GM21576 (cell line): ENCODE data around the gene BMPR2.
"Not testable (repeated sequence)": the region's sequence is repeated elsewhere in the genome, so short reads cannot be mapped to it uniquely, and the experiment has no call there.

Experiments used
- ATAC-seq: cut with Tn5 transposase; IDR thresholded peaks from one replicate; pipeline ENCODE4 v1.9.1; 2021; ENCODE audit warnings: mild to moderate bottlenecking, moderate library complexity; ENCODE audit not compliant: unreplicated experiment

The BMPR2 gene

DNA sequence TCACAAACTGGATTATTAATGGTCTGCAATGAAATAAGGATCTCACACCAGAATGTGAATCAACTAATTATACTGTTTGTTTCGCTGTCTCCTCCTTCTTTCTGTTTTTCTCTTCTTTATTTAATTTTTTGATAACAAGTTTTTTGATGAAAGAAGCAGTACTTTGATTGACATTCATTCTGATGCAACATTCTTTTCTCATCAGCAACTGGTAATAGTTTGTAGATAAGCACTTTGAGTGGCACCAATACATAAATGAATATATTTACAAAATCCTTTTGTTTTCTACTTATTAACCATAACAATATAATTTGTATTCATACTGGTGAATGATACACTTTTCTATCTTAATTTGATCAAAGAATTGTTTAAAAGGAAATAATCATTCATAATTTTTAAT is 143.3 kb downstream of the BMPR2 start:
- ATAC-seq = no peak

DNA sequence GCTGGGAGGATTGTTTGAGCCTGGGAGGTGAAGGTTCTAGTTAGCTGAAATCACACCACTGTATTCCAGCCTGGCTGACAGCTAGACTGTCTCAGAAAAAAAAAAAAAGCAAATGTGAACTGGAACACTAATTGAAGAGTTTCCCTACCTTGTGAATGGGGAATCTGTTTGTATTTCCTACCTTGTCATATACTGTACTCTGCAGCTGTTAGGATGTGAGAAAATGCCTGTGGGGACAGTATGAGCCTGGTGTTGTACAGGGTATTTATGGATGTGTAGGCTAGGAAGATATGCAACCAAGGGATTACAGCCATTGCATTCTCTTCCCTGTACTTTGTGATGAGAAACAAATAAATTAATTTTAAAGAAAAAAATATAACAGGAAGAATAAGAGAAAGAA is 145.3 kb downstream of the BMPR2 start:
- no peak for ATAC-seq

DNA sequence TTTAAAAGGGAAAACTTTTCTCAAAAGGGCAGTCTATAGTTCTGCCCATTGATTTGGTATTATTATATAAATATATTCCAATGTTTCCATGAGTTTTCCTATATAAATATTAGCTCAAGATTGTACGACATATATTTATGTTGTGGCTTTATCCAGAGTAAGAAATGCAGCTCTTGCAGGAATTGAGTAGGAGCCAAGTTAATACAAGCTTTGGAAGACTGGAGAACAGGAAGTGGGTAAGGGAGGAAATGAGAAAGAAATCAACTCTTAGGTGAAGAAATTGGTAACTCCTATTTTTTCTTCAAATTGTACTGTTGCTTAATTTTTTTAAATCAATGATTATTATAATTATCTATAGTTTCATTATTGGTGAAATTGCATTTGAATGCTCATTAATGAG is 153.3 kb downstream of the BMPR2 start:
- ATAC-seq = no peak

DNA sequence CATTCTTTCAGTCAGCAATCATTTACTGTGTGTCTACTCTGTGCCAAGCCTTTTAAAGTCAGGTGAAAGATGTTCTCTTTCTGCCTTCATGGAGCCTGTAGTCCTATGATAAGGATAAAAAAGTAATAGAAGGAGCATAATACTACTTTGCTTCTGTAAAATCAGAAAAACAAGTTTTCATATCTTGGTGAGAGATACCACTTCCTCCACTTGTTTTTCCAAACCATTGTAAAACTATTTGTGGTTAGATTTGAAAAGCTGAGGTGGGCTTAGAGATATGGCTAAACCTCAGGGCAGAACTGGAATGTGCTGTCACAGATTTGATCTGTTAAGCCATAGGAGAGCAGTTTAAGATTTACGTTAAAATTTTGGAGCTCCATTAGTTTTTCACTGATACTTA is 153.9 kb downstream of the BMPR2 start:
- no peak for ATAC-seq

DNA sequence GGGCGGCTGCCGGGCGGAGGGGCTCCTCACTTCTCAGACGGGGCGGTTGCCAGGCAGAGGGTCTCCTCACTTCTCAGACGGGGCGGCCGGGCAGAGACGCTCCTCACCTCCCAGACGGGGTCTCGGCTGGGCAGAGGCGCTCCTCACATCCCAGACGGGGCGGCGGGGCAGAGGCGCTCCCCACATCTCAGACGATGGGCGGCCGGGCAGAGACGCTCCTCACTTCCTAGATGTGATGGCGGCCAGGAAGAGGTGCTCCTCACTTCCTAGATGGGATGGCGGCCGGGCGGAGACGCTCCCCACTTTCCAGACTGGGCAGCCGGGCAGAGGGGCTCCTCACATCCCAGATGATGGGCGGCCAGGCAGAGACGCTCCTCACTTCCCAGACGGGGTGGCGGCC is 159.2 kb downstream of the BMPR2 start:
- not testable (repeated sequence) for ATAC-seq

DNA sequence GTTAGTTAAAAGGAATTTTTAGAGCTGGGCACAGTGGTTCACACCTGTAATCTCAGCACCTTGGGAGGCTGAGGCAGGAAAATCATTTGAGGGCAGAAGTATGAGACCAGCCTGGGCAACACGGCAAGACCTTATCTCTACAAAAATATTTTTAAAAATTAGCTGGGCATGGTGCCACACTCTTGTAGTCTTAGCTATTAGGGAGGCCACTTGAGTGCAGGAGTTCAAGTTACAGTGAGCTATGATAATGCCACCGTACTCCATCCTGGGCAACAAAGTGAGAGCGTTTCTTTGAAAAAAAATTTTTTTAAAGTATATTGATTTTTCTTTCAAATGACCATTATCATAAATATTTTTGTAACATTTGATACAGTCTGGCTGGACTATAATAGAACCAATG is 165.0 kb downstream of the BMPR2 start:
- no peak for ATAC-seq

DNA sequence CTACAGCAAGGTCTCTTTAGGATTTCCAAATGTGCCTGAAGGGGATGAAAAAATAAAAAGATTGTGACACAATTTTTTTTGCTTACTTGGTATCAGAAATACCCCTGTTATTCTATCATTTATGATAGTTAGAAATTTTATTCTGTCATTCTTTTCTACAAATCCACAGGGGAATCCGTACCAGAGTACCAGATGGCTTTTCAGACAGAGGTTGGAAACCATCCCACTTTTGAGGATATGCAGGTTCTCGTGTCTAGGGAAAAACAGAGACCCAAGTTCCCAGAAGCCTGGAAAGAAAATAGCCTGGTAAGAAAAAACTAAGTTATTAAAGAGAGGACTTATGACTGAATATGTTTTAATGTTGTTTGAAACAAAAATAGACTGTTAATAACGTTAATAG is 166.0 kb downstream of the BMPR2 start:
- no peak for ATAC-seq

DNA sequence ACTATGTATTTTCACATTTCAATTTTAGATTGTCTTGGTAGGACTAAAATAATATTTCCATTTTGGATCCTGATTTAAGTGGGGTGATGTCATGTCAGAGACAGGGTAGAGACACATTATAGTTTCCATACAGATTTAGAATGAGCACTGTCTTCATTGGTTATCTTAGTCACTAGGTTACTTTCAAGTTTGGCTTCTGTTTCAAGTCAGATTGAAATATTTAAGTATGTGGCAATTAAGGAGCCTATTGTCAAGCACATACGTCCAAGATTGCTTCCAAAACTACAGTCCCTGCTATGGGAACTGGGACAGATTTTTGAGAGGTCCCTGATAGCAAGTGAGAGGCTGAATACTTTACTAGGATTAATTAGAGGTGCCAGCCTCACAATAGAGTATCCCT is 169.4 kb downstream of the BMPR2 start:
- ATAC-seq = no peak

DNA sequence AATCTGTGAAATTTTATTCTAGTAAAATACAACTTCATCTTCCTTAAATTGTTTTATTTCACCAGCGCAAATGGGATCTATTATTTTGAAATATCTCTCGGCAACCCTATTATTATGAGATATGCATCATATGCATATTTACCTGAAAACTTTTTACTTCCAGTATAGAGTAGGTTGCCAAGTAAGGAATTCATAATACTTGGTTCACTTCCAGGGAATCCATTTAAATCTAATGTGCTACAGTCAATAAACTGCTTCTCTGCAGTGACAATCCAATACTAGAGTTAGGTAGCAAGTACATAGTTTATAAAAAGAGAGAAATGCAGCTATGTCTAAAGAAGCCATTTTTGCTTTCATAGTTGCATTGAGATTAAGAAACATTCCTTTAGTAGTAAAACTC is 169.8 kb downstream of the BMPR2 start:
- ATAC-seq = no peak

DNA sequence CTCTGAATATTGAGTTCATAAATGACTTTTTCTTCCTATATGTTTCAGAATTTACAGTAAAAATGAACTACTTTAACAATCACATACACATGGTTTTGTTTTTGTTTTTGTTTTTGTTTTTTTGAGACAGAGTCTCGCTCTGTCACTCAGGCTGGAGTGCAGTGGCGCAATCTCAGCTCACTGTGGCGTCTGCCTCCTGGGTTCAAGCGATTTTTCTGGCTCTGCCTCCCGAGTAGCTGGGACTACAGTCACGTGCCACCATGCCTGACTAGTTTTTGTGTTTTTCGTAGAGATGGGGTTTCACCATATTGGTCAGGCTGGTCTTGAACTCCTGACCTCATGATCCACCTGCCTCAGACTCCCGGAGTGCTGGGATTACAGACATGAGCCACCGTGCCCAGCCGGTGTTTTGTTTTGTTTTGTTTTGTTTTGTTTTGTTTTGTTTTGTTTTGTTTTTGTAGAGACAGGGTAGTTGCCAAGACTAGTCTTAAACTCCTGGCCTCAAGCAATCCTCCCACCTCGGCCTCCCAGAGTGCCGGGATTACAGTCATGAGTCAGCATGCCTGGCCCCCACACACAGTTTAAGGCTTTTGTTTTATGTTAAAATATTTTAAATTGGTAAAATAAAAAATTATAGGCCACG is 170.5 kb downstream of the BMPR2 start:
- ATAC-seq = not testable (repeated sequence)

DNA sequence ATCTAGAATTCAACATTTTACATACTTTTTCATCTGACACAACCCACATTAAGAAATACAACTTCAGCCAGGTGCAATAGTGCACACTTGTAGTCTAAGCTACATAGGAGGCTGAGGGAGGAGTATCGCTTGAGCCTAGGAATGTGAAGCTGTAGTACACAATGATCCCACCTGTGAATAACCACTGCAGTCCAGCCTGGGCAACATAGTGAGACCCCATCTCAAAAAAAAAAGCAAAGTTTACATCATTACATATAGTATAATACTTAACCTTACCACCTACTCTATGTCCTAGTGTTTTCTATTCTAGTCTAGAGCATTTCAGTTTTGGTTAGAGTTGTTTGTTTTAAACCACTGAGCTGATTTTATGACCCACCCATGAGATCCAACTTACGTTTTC is 172.1 kb downstream of the BMPR2 start:
- no peak for ATAC-seq

DNA sequence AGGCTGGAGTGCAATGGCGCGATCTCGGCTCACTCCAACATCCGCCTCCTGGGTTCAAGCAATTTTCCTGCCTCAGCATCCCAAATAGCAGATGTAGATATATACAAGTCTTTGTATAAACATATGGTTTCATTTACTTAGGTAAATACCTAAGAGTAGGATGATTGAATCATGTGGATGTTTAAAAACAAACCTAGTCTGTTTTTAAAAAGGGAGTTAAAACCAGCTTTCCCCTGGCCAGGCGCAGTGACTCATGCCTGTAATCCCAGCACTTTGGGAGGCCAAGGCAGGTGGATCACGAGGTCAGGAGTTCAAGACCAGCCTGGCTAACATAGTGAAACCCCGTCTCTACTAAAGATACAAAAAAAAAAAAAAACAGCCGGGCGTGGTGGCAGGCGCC is 174.9 kb downstream of the BMPR2 start:
- ATAC-seq = not testable (repeated sequence)

DNA sequence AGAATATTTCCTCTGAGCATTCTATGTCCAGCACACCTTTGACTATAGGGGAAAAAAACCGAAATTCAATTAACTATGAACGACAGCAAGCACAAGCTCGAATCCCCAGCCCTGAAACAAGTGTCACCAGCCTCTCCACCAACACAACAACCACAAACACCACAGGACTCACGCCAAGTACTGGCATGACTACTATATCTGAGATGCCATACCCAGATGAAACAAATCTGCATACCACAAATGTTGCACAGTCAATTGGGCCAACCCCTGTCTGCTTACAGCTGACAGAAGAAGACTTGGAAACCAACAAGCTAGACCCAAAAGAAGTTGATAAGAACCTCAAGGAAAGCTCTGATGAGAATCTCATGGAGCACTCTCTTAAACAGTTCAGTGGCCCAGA is 179.2 kb downstream of the BMPR2 start:
- no peak for ATAC-seq

DNA sequence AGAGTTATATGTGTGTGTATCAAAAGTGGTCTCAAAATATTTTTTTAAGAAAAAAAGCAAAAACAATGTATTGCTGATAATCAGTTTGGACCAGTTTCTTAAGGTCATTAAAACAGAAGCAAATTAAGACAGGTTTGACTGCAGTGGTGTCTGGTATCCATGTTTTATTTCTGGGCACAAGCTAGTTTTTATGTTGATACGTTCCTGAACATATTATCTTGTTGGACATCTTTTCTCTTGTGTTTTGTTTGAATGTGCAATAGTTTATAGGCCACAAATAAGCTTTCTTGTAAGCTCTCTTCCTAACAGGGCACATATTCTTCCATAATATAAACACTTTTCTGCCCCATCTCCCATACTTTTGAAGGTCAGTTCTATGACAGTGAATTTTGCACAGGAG is 184.1 kb downstream of the BMPR2 start:
- no peak for ATAC-seq

DNA sequence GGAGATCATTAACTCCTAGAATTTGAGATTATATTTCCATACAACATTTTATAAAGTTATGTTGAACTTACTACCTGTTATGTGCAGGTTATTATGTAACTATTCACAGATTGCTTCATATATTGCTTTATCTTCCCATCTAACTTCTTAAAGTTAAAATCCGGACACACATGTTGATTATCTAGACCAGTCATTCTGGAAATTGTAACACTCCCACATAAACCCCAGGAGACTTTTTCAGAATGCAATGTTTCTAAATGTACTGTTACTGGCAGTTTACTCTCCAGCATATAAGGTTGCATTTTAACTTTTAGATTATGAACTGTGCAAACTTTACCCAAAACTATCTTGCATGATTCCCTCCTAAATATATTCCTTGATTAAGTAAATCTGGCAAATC is 188.1 kb downstream of the BMPR2 start:
- no peak for ATAC-seq

DNA sequence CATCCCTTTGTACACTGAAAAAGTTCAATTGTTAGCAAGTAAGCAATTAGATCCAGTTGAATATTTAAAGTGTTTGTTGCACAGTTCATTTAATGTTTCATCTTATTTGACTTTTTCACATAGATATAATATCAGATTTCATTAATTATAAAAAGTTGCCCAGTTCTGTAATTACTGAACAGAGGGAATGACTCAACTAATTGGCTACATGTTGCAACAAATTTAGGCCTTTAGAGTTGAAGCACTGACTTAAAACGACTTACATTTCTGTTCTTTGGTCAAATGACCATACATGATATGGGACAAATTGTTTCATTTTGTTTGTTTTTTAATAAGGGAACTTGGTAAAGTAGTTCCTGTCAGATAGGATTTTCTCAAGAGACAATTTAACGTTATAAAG is 190.2 kb downstream of the BMPR2 start:
- ATAC-seq = no peak

DNA sequence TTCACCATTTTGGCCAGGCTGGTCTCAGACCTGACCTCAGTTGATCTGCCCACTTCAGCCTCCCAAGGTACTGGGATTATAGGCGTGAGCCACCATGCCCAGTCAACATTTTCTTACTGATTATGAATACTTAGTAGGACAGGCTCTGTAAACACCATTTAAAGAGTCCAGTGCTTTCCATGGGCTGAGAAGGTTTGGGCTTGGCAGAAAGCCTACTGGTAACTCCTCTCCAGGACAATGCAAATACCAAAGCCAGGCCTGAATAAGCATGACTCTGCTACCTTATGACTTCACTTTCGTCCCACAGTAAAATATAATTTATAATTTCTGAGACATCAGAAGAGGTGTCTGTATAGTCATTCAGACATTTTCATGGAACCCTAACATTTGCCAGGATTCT is 198.4 kb downstream of the BMPR2 start:
- no peak for ATAC-seq

DNA sequence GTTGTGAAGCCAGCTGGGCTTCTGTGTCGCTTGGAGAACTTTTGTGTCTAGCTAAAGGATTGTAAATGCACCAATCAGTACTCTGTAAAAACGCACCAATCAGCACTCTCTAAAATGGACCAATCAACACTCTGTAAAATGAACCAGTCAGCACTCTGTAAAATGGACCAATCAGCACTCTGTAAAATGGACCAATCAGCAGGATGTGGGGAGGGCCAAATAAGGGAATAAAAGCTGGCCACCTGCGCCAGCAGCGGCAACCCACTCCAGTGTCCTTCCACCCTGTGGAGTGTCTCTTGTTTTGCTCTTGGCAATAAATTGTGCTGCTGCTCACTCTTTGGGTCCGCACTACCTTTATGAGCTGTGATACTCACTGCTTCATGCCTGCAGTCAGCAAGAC is 199.1 kb downstream of the BMPR2 start:
- not testable (repeated sequence) for ATAC-seq

DNA sequence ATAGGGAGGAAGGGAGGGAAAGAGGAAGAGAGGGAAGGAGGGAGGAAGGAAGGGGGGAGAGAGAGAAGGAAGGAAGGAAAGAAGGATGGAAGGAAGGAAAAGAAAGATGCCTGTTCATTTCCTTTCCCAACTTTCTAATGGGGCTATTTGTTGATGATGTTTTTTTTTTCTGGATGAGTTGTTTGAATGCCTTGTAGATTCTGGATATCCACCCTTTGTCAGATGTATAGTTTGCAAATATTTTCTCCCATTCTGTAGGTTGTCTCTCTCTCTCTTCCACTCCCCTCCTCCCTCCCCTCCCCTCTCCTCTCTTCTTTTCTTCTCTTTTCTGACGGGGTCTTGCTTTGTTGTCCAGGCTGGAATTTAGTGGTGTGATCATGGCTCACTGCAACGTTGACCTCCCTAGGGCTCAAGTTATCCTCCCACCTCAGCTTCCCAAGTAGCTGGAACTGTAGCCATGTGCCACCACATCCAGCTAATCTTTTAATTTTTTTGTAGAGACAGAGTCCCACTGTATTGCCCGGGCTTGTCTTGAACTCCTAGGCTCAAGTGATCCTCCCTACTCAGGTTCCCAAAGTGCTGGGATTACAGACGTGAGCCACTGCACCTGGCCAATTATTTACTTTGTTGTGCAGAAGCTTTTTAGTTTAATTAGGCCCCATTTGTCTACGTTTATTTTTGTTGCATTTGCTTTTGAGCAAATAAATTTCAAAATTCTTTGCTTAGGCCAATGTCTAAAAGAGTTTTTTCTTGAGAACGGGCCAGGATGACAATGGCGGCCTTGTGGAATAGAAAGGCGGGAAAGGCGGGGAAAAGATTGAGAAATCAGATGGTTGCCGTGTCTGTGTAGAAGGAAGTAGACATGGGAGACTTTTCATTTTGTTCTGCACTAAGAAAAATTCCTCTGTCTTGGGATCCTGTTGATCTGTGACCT is 201.4 kb downstream of the BMPR2 start:
- no peak for ATAC-seq

DNA sequence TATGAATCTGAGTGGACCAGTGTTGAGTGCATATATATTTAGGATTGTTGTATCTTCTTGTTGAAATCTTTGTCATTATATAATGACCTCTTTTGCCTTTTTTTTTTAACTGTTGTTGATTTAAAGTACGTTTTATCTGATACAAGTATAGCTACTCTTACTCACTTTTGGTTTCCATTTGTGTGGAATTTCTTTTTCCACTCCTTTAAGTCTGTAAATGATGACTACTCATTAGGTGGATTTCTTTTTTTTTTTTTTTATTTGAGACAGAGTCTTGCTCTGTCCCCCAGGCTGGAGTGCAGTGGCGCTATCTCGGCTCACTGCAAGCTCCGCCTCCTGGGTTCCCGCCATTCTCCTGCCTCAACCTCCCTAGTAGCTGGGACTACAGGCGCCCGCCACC is 206.7 kb downstream of the BMPR2 start:
- ATAC-seq = not testable (repeated sequence)

DNA sequence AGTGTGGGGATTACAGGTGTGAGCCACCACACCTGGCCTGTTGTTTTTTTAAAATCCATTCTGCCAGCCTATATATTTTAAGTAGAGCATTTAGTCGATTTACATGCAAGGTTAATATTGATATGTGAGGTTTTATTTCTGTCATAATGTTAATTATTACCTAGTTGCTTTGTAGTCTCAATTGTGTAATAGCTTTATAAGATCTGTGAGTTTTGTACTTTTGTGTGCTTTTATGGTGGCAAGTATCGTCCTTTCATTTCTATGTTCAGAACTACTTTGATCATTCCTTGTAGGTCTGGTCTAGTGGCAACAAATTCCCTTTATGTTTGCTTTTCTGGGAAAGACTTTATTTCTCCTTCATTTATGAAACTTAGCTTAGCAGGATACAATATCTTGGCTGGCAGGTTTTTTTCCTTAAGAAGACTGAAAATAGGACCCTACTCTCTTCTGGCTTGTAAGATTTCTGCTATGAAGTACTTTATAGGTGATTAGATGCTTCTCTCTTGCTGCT is 207.6 kb downstream of the BMPR2 start:
- no peak for ATAC-seq
